Measurements from ENCODE around the gene PPIG. TPM values are rescaled to one million over a fixed set of nuclear protein-coding genes. Genes with fewer than 3 reads are reported as not detected.

PPIG gene
- total and polyA plus RNA-seq, 4 donors, result 15.2 to 49.3 (median 24.2) TPM

DNA sequence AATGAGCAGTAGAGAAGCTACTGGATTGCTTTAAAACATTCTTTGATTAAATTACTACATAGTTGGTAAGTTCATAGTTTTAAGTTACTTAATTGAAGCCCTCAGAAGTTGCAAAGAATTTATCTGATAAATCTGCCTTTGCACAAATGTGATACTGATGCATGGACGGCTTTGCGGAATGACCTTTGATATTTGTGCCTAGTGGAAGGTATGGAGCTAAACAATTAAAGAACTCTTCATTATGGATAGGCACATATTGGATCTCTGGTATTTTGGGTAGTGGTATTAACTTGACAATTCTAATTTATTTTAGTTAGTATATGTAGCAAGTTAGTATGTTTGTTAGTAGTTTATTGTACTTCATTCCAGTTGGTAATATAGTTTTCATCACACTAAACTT is 56.0 kb downstream of the PPIG start:
- Histone ChIP-seq H3K9me3 (ENCODE audit: control insufficient read depth in 4 of 4, low read length in 3 of 4) (no peaks in the 10 kb centered on the region), H3K36me3 (ENCODE audit: control insufficient read depth in 4 of 4, insufficient read depth in 3 of 4, low read depth in 1 of 4, low read length in 3 of 4) (peaks cover 2 to 29% (median 19%) of the 10 kb centered on the region in 4 donors), H3K9ac (ENCODE audit: low read depth in 1 of 2, low read length in 2 of 2) (no peak overlapping the region), H3K27ac (ENCODE audit: low read depth in 1 of 2, low read length in 2 of 2) (no peak overlapping the region), H3K4me3 (ENCODE audit: low read depth in 1 of 3, low read length in 3 of 3) (no peak overlapping the region), H3K27me3 (ENCODE audit: control insufficient read depth in 4 of 4, insufficient read depth in 4 of 4, low read length in 3 of 4) (no peaks in the 10 kb centered on the region), H3K4me1 (ENCODE audit: control insufficient read depth in 4 of 4, insufficient read depth in 4 of 4, low read length in 3 of 4) (no peaks in the 10 kb centered on the region)
- no peak for DNase-seq (ENCODE audit: low spot score)
- 69% methylated on average over 2 of the region's 2 CpGs for WGBS
- TF ChIP-seq RXRA (IDR thresholded peaks at IDR 0.05), result no peak
- TF ChIP-seq, protein P1, sequence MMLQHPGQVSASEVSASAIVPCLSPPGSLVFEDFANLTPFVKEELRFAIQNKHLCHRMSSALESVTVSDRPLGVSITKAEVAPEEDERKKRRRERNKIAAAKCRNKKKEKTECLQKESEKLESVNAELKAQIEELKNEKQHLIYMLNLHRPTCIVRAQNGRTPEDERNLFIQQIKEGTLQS (IDR thresholded peaks at IDR 0.05), result no peak
- TF ChIP-seq EGR1 (IDR thresholded peaks at IDR 0.05; ENCODE audit: low read depth in 2 of 2), result no peak
- no peak for TF ChIP-seq GABPA (IDR thresholded peaks at IDR 0.05 in 1 of 2, conservative IDR thresholded peaks at IDR 0.05 in 1 of 2)
- TF ChIP-seq SP1 (IDR thresholded peaks at IDR 0.05), result no peak
- TF ChIP-seq, protein P2, sequence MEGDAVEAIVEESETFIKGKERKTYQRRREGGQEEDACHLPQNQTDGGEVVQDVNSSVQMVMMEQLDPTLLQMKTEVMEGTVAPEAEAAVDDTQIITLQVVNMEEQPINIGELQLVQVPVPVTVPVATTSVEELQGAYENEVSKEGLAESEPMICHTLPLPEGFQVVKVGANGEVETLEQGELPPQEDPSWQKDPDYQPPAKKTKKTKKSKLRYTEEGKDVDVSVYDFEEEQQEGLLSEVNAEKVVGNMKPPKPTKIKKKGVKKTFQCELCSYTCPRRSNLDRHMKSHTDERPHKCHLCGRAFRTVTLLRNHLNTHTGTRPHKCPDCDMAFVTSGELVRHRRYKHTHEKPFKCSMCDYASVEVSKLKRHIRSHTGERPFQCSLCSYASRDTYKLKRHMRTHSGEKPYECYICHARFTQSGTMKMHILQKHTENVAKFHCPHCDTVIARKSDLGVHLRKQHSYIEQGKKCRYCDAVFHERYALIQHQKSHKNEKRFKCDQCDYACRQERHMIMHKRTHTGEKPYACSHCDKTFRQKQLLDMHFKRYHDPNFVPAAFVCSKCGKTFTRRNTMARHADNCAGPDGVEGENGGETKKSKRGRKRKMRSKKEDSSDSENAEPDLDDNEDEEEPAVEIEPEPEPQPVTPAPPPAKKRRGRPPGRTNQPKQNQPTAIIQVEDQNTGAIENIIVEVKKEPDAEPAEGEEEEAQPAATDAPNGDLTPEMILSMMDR (IDR thresholded peaks at IDR 0.05; ENCODE audit: low read depth, low read length, missing input control), result no peak
- peak; percentile 30 for TF ChIP-seq HNF4G (IDR thresholded peaks at IDR 0.05)
- no peak for TF ChIP-seq JUND (IDR thresholded peaks at IDR 0.05)
- no peak for TF ChIP-seq YY1 (IDR thresholded peaks at IDR 0.05)
- TF ChIP-seq, protein P3, sequence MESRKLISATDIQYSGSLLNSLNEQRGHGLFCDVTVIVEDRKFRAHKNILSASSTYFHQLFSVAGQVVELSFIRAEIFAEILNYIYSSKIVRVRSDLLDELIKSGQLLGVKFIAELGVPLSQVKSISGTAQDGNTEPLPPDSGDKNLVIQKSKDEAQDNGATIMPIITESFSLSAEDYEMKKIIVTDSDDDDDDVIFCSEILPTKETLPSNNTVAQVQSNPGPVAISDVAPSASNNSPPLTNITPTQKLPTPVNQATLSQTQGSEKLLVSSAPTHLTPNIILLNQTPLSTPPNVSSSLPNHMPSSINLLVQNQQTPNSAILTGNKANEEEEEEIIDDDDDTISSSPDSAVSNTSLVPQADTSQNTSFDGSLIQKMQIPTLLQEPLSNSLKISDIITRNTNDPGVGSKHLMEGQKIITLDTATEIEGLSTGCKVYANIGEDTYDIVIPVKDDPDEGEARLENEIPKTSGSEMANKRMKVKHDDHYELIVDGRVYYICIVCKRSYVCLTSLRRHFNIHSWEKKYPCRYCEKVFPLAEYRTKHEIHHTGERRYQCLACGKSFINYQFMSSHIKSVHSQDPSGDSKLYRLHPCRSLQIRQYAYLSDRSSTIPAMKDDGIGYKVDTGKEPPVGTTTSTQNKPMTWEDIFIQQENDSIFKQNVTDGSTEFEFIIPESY (IDR thresholded peaks at IDR 0.05), result no peak
- TF ChIP-seq HNF4A (conservative IDR thresholded peaks at IDR 0.05), result peak; percentile 48 to 68
- TF ChIP-seq, protein P4, sequence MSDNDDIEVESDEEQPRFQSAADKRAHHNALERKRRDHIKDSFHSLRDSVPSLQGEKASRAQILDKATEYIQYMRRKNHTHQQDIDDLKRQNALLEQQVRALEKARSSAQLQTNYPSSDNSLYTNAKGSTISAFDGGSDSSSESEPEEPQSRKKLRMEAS (IDR thresholded peaks at IDR 0.05), result no peak
- no peak for TF ChIP-seq TAF1 (conservative IDR thresholded peaks at IDR 0.05)
- TF ChIP-seq, protein P5, sequence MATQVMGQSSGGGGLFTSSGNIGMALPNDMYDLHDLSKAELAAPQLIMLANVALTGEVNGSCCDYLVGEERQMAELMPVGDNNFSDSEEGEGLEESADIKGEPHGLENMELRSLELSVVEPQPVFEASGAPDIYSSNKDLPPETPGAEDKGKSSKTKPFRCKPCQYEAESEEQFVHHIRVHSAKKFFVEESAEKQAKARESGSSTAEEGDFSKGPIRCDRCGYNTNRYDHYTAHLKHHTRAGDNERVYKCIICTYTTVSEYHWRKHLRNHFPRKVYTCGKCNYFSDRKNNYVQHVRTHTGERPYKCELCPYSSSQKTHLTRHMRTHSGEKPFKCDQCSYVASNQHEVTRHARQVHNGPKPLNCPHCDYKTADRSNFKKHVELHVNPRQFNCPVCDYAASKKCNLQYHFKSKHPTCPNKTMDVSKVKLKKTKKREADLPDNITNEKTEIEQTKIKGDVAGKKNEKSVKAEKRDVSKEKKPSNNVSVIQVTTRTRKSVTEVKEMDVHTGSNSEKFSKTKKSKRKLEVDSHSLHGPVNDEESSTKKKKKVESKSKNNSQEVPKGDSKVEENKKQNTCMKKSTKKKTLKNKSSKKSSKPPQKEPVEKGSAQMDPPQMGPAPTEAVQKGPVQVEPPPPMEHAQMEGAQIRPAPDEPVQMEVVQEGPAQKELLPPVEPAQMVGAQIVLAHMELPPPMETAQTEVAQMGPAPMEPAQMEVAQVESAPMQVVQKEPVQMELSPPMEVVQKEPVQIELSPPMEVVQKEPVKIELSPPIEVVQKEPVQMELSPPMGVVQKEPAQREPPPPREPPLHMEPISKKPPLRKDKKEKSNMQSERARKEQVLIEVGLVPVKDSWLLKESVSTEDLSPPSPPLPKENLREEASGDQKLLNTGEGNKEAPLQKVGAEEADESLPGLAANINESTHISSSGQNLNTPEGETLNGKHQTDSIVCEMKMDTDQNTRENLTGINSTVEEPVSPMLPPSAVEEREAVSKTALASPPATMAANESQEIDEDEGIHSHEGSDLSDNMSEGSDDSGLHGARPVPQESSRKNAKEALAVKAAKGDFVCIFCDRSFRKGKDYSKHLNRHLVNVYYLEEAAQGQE (IDR thresholded peaks at IDR 0.05), result no peak

DNA sequence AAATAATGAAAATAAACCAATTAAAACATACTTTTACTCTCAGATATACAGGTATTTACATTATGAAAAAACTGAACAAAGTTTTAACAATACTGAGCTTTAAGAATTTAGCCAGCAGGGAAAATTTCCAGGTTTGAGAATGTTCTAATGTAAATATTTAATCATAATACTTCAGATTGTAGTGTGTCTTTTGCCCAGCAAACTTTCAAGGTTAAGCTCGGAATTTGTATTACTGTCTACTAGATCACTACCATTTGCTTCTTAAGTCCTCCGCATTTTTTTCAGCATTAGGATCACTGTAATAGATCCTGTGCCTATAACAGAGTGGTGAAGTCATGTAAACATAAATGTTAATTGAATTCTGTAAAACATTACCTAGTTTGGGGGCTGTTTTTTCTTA is 57.3 kb downstream of the PPIG start:
- Histone ChIP-seq H3K27me3 (ENCODE audit: control insufficient read depth in 4 of 4, insufficient read depth in 4 of 4, low read length in 3 of 4) (no peaks in the 10 kb centered on the region), H3K36me3 (ENCODE audit: control insufficient read depth in 4 of 4, insufficient read depth in 3 of 4, low read depth in 1 of 4, low read length in 3 of 4) (peaks cover 0 to 17% (median 8%) of the 10 kb centered on the region in 4 donors), H3K27ac (ENCODE audit: low read depth in 1 of 2, low read length in 2 of 2) (no peak overlapping the region), H3K9me3 (ENCODE audit: control insufficient read depth in 4 of 4, low read length in 3 of 4) (no peaks in the 10 kb centered on the region), H3K4me1 (ENCODE audit: control insufficient read depth in 4 of 4, insufficient read depth in 4 of 4, low read length in 3 of 4) (no peaks in the 10 kb centered on the region), H3K9ac (ENCODE audit: low read depth in 1 of 2, low read length in 2 of 2) (no peak overlapping the region), H3K4me3 (ENCODE audit: low read depth in 1 of 3, low read length in 3 of 3) (no peak overlapping the region)
- 95% methylated on average over 2 of the region's 2 CpGs for WGBS
- no peak for DNase-seq (ENCODE audit: low spot score)
- TF ChIP-seq, protein P1 (IDR thresholded peaks at IDR 0.05), result no peak
